ENCODE results near the gene VWA8.

- TF ChIP-seq TAF1 (IDR thresholded peaks at IDR 0.05; ENCODE audit: borderline replicate concordance, insufficient read depth, low read length) (no peak), POLR2AphosphoS5 (IDR thresholded peaks at IDR 0.05; ENCODE audit: low read depth, low read length) (no peak), SIN3A (IDR thresholded peaks at IDR 0.05; ENCODE audit: borderline replicate concordance, insufficient read depth, low read length) (no peak), FOXP2 (optimal IDR thresholded peaks at IDR 0.05; ENCODE audit: borderline replicate concordance, extremely low read depth, extremely low read length, insufficient read depth) (no peak), REST (IDR thresholded peaks at IDR 0.05; ENCODE audit: insufficient read depth in 1 of 2, low read depth in 2 of 2, low read length in 2 of 2) (no peak)
These were observed 244.7 kb downstream of the VWA8 start for GRCh38 chr13:41716236-41716635.
